Neuronal stem cell (in vitro differentiated cells): ENCODE measurements around the gene AHSP.
"Not testable (repeated sequence)": the region's sequence is repeated elsewhere in the genome, so short reads cannot be mapped to it uniquely, and the experiment has no call there.

Source experiments
- DNase-seq: peaks from one replicate; pipeline ENCODE4 v3.0.0-alpha.2; 2013; ENCODE audit warnings: low spot score
- H2AFZ ChIP-seq: one replicate; pipeline ENCODE4 v1.6.1; 2013; ENCODE audit warnings: mild to moderate bottlenecking, low read length, inconsistent platforms
- H2AK5ac ChIP-seq: 2 replicates; pipeline ENCODE4 v1.6.1; 2013; ENCODE audit warnings: low read depth, mild to moderate bottlenecking, inconsistent platforms, low read length, moderate library complexity, mixed read lengths
- H2BK120ac ChIP-seq: 2 replicates; pipeline ENCODE4 v1.6.1; 2013; ENCODE audit warnings: low read depth, mild to moderate bottlenecking, inconsistent platforms, low read length, moderate library complexity, mixed read lengths
- H2BK12ac ChIP-seq: one replicate; pipeline ENCODE4 v1.6.1; 2013; ENCODE audit warnings: low read length, inconsistent platforms
- H2BK15ac ChIP-seq: 2 replicates; pipeline ENCODE4 v1.6.1; 2013; ENCODE audit warnings: mild to moderate bottlenecking, low read length, inconsistent platforms, mixed read lengths
- H2BK5ac ChIP-seq: one replicate; pipeline ENCODE4 v1.6.1; 2013; ENCODE audit warnings: inconsistent platforms, mild to moderate bottlenecking, low read length, moderate library complexity
- H3K14ac ChIP-seq: one replicate; pipeline ENCODE4 v1.6.1; 2013; ENCODE audit warnings: low read length, inconsistent platforms
- H3K18ac ChIP-seq: 2 replicates; pipeline ENCODE4 v1.6.1; 2013; ENCODE audit warnings: low read length, inconsistent platforms
- H3K23ac ChIP-seq: 2 replicates; pipeline ENCODE4 v1.6.1; 2013; ENCODE audit warnings: low read depth, mild to moderate bottlenecking, mixed read lengths, low read length, inconsistent platforms; ENCODE audit not compliant: poor library complexity
- H3K27ac ChIP-seq: replicated peaks from 3 replicates; pipeline ENCODE4 v1.5.1; 2013; ENCODE audit warnings: low read length, inconsistent platforms
- H3K27me3 ChIP-seq, 3 experiments: 2 replicates each; pipeline ENCODE4 v1.6.1; 2013; ENCODE audit warnings: low read length in 3 of 3, mild to moderate bottlenecking in 2 of 3, inconsistent platforms in 1 of 3, low read depth in 1 of 3, mixed read lengths in 1 of 3, moderate library complexity in 1 of 3; ENCODE audit not compliant: control insufficient read depth in 3 of 3, insufficient read depth in 3 of 3
- H3K36me3 ChIP-seq, 2 donors: replicated peaks in 1 of 2; 2 replicates each; pipeline ENCODE4 v1.6.1; 2013; ENCODE audit warnings: low read length in 2 of 2; ENCODE audit not compliant: control insufficient read depth in 2 of 2, insufficient read depth in 2 of 2
- H3K4ac ChIP-seq: 2 replicates; pipeline ENCODE4 v1.6.1; 2013; ENCODE audit warnings: inconsistent platforms, mild to moderate bottlenecking, low read length, moderate library complexity
- H3K4me1 ChIP-seq, 2 donors: 1 replicate in 1 of 2; 2 replicates in 1 of 2; pipeline ENCODE4 v1.6.1; 2013; ENCODE audit warnings: low read length in 2 of 2, low read depth in 1 of 2; ENCODE audit not compliant: control insufficient read depth in 2 of 2, insufficient read depth in 1 of 2
- H3K4me2 ChIP-seq: one replicate; pipeline ENCODE4 v1.6.1; 2013; ENCODE audit warnings: mild to moderate bottlenecking, low read length, inconsistent platforms; ENCODE audit not compliant: insufficient read depth, poor library complexity, severe bottlenecking
- H3K4me3 ChIP-seq, 2 donors: 2 replicates each; pipeline ENCODE4 v1.5.1; 2013; ENCODE audit warnings: low read length in 2 of 2, mild to moderate bottlenecking in 2 of 2, inconsistent platforms in 1 of 2, moderate library complexity in 1 of 2
- H3K79me1 ChIP-seq: one replicate; pipeline ENCODE4 v1.6.1; 2013; ENCODE audit warnings: low read depth, mild to moderate bottlenecking, inconsistent platforms, low read length, moderate library complexity
- H3K9ac ChIP-seq: one replicate; pipeline ENCODE4 v1.6.1; 2013; ENCODE audit warnings: mild to moderate bottlenecking, low read depth, low read length, inconsistent platforms; ENCODE audit not compliant: poor library complexity
- H3K9me3 ChIP-seq, 2 donors: replicated peaks in 1 of 2; 2 replicates each; pipeline versions ENCODE3 to v1.6.1; 2013; ENCODE audit warnings: low read length in 2 of 2, mild to moderate bottlenecking in 2 of 2, inconsistent platforms in 1 of 2, low read depth in 1 of 2, mixed read lengths in 1 of 2, moderate library complexity in 1 of 2; ENCODE audit not compliant: control insufficient read depth in 2 of 2, insufficient read depth in 1 of 2
- H4K8ac ChIP-seq: one replicate; pipeline ENCODE4 v1.6.1; 2013; ENCODE audit warnings: low read depth, mild to moderate bottlenecking, inconsistent platforms, low read length, moderate library complexity
- H4K91ac ChIP-seq: one replicate; pipeline ENCODE4 v1.6.1; 2013; ENCODE audit warnings: low read length, low read depth, mild to moderate bottlenecking, inconsistent platforms; ENCODE audit not compliant: poor library complexity
- WGBS, 2 donors: extraction: QIAGEN DNeasy Blood & Tissue Kit; methylation state at CpG; one replicate each; pipeline ENCODE4 v1.1.7; 2013; ENCODE audit warnings: missing lambda C conversion rate in 2 of 2, mixed read lengths in 1 of 2; ENCODE audit not compliant: insufficient read length in 2 of 2, insufficient replicate concordance in 1 of 2; ENCODE audit errors: extremely low coverage in 2 of 2; 5-methylcytosine and 5-hydroxymethylcytosine counted together

The AHSP gene

DNA sequence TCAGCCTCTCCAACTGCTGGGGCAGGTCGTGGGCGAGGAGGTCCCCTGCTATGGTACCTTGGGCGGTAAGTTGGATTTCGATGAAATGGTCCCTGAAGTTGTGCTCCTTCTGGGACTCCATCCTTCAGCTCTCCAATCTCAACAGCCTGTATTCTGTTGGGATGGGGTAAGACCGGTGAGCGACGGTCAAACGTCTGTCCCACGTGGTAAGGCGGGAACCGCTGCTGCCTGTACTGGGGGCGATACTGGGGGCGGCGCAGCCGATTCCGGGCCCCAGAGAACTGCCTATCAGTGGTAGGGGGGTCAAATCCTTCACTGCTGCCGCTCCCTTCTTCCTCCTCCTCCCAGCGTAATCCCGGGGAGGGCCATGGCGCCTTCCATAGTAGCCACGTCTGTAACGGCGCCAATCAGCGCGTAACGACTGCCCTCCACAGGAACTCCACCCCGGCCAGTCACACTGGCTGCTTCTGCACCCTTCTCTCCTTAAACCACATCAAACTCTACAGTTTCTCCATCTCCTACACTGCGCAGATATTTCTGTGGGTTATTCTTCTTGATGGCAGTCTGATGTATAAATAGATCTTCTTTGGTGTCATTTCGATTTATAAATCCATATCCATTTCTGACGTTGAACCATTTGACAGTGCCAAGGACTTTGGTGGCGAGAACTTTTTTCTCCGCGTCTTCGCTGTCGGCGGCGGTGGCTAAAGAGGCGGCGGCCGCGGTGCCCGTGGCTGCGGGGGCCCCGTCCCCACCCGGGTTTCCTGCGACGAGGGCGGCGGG, 41.1 kb downstream of the AHSP start:
- Histone ChIP-seq H2BK15ac (no peak overlapping the region), H3K18ac (no peak overlapping the region), H4K91ac (no peak overlapping the region), H2BK12ac (no peak overlapping the region), H3K23ac (peak overlapping the region; percentile 39), H3K9ac (no peak overlapping the region), H3K4me3 (no peak overlapping the region), H3K27me3 (peaks cover 0 to 33% (median 21%) of the 10 kb centered on the region in 3 experiments), H2BK120ac (no peak overlapping the region), H3K79me1 (no peaks in the 10 kb centered on the region), H3K27ac (no peak overlapping the region), H2AK5ac (no peak overlapping the region), H3K14ac (no peak overlapping the region), H3K36me3 (no peaks in the 10 kb centered on the region), H3K4me1 (no peaks in the 10 kb centered on the region), H2AFZ (peak overlapping the region; percentile 69), H4K8ac (no peak overlapping the region), H3K9me3 (peaks cover 4 to 5% of the 10 kb centered on the region in 2 donors), H3K4me2 (peak overlapping the region; percentile 62), H2BK5ac (no peak overlapping the region), H3K4ac (no peak overlapping the region)
- no peak for DNase-seq
- WGBS, 2 donors: no CpG with 5 or more reads among the region's 49 CpGs

DNA sequence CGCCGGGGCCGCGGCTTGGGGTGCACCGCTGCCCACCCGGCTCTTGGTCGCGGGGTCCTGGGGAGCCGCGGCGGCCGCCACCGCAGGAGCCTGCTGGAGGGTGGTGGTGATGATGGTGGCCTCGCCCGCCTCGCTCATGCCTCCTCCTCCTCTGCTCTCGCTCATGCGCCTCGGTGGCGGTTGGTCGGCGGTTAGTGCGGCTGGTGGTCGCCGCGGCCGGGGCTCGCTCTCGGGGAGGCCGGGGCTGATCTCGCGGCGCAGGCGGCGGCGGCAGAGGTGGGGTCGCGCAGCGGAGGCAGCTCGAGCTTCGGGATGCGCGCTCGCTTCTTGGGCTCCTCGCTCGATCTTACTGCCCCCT, 41.6 kb downstream of the AHSP start:
- WGBS, 2 donors: no CpG with 5 or more reads among the region's 46 CpGs
- H2BK5ac ChIP-seq: no peak overlapping the region

DNA sequence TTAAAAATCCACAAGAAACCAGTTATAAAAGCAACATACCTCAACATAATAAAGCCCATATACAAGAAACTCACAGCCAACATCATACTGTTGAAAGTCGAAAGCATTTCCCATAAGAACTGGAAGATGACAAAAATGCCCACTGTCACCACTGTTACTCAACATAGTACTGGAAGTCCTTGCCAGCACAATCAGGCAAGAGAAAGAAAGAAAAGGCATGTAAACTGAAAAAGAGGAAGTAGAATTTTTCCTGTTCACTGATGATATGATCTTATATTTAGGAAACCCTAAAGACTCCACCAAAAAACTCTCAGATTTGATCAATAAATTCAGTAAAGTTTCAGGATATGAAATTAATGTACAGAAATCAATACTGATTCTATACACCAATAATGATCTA, 45.1 kb downstream of the AHSP start:
- DNase-seq: no peak
- WGBS, 2 donors: no CpG with 5 or more reads among the region's 1 CpG
- no peak overlapping the region for H2BK12ac ChIP-seq

More for the DNA sequence above, 41.6 kb downstream of the AHSP start:
- peaks cover 0 to 30% (median 21%) of the 10 kb centered on the region in 3 experiments for H3K27me3 ChIP-seq
- H3K9me3 ChIP-seq: peaks cover 4 to 5% of the 10 kb centered on the region in 2 donors
- H2AFZ ChIP-seq: peak overlapping the region; percentile 69
- H3K79me1 ChIP-seq: no peaks in the 10 kb centered on the region
- peak overlapping the region; percentile 17 to 70 for H3K4me3 ChIP-seq
- peak overlapping the region; percentile 73 for H3K23ac ChIP-seq
- no peak overlapping the region for H2AK5ac ChIP-seq
- H2BK12ac ChIP-seq: peak overlapping the region; percentile 73
- H2BK120ac ChIP-seq: no peak overlapping the region
- H3K14ac ChIP-seq: no peak overlapping the region
- H3K27ac ChIP-seq: no peak overlapping the region
- peak overlapping the region; percentile 62 for H3K4me2 ChIP-seq
- no peak for DNase-seq
- H3K4ac ChIP-seq: no peak overlapping the region
- H4K91ac ChIP-seq: no peak overlapping the region
- peak overlapping the region; percentile 28 for H3K18ac ChIP-seq
- H4K8ac ChIP-seq: no peak overlapping the region
- H3K36me3 ChIP-seq: no peaks in the 10 kb centered on the region
- no peak overlapping the region for H2BK15ac ChIP-seq
- no peaks in the 10 kb centered on the region for H3K4me1 ChIP-seq
- H3K9ac ChIP-seq: peak overlapping the region; percentile 77

DNA sequence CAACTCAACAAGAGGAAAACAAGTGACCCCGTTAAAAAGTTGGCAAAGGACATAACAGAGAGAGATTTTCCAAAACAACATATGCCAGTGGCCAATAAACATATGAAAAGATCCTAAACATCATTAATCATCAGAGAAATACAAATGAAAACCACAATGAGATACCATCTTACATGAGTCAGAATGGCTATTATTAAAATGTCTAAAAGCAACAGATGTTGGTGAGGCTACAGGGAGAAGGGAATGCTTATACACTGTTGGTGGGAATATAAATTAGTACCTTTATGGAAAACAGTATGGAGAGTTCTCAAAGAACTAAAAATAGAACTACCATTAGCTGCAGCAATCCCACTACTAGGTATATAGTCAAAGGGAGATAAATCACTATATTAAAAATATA, 46.5 kb downstream of the AHSP start:
- H2BK120ac ChIP-seq, H3K14ac ChIP-seq, H3K4me3 ChIP-seq, H4K8ac ChIP-seq, H2BK5ac ChIP-seq, H2BK15ac ChIP-seq, H3K4me2 ChIP-seq, H3K18ac ChIP-seq, H3K4ac ChIP-seq, H3K27ac ChIP-seq, H3K27me3 ChIP-seq, H3K4me1 ChIP-seq, H2AFZ ChIP-seq, H2BK12ac ChIP-seq, DNase-seq, H3K79me1 ChIP-seq, H4K91ac ChIP-seq, H2AK5ac ChIP-seq, H3K23ac ChIP-seq, H3K9ac ChIP-seq, H3K9me3 ChIP-seq, H3K36me3 ChIP-seq: not testable (repeated sequence)
- WGBS, 2 donors: no CpG with 5 or more reads among the region's 1 CpG

More for the DNA sequence above, 45.1 kb downstream of the AHSP start:
- peaks cover 5 to 7% of the 10 kb centered on the region in 2 donors for H3K9me3 ChIP-seq
- H2AFZ ChIP-seq: no peak overlapping the region
- no peak overlapping the region for H3K4ac ChIP-seq
- H3K27ac ChIP-seq: no peak overlapping the region
- no peak overlapping the region for H2AK5ac ChIP-seq
- H2BK5ac ChIP-seq: no peak overlapping the region
- no peaks in the 10 kb centered on the region for H3K36me3 ChIP-seq
- H3K27me3 ChIP-seq: peaks cover 0 to 21% (median 19%) of the 10 kb centered on the region in 3 experiments
- no peak overlapping the region for H3K9ac ChIP-seq
- H3K4me2 ChIP-seq: no peak overlapping the region
- H4K8ac ChIP-seq: no peak overlapping the region
- no peak overlapping the region for H3K14ac ChIP-seq
- no peak overlapping the region for H3K18ac ChIP-seq
- no peaks in the 10 kb centered on the region for H3K4me1 ChIP-seq
- no peak overlapping the region for H2BK15ac ChIP-seq
- no peak overlapping the region for H3K4me3 ChIP-seq
- no peak overlapping the region for H3K23ac ChIP-seq
- H3K79me1 ChIP-seq: no peaks in the 10 kb centered on the region
- H2BK120ac ChIP-seq: no peak overlapping the region
- no peak overlapping the region for H4K91ac ChIP-seq
